ENCODE results near the gene NR1H3. TPM values are rescaled to one million over a fixed set of nuclear protein-coding genes. Genes with fewer than 3 reads are reported as not detected.
A peak's percentile ranks its signal among the peaks of the same experiment; 100 is the strongest.

NR1H3 gene
- total RNA-seq, 1 experiment from 2014 or later: 26.3 TPM

GRCh38 chr11:47308050-47308823 lies 50.4 kb downstream of the NR1H3 start:
- Histone ChIP-seq H3K23me2 (ENCODE audit: insufficient read length, low read depth, low read length, poor library complexity, severe bottlenecking) (no peaks in the 10 kb centered on the region), H2BK20ac (ENCODE audit: low read depth, low read length, poor library complexity, severe bottlenecking) (no peak overlapping the region), H3K18ac (ENCODE audit: insufficient read length, low read depth, low read length) (no peak overlapping the region), H2BK15ac (ENCODE audit: low read depth, low read length) (no peak overlapping the region), H3K79me2 (ENCODE audit: insufficient read depth, low read length) (no peaks in the 10 kb centered on the region), H3T11ph (ENCODE audit: low read length) (no peak overlapping the region), H3K4me1 (ENCODE audit: insufficient read depth, low read length) (no peaks in the 10 kb centered on the region), H2AFZ (ENCODE audit: low read length) (no peak overlapping the region), H2AK5ac (ENCODE audit: insufficient read length, low read length) (no peak overlapping the region), H2BK5ac (ENCODE audit: insufficient read length, low read length) (no peak overlapping the region), H3K56ac (ENCODE audit: insufficient read length, low read depth, low read length) (no peak overlapping the region), H2BK120ac (ENCODE audit: low read depth, low read length, poor library complexity, severe bottlenecking) (no peak overlapping the region), H4K5ac (ENCODE audit: insufficient read length, low read depth, low read length) (no peak overlapping the region), H4K91ac (ENCODE audit: insufficient read length, low read depth, low read length) (no peak overlapping the region), H2BK12ac (ENCODE audit: insufficient read length, low read depth, low read length) (no peak overlapping the region), H3K4me2 (ENCODE audit: insufficient read depth, insufficient read length, low read length) (no peak overlapping the region), H3K9ac (ENCODE audit: extremely low read depth, insufficient read length, low read length) (no peak overlapping the region), H3K14ac (ENCODE audit: insufficient read depth, low read length) (no peak overlapping the region), H4K20me1 (ENCODE audit: control insufficient read depth, insufficient read depth, insufficient read length) (no peaks in the 10 kb centered on the region), H3K4ac (ENCODE audit: low read depth, low read length) (no peak overlapping the region), H3K23ac (ENCODE audit: insufficient read length, low read depth, low read length) (no peak overlapping the region), H4K8ac (replicated peaks; ENCODE audit: insufficient read length, low read depth, low read length) (no peak overlapping the region), H3K79me1 (ENCODE audit: insufficient read depth, low read depth, low read length, poor library complexity, severe bottlenecking) (no peaks in the 10 kb centered on the region), H3K27ac (ENCODE audit: insufficient read length, low read depth, low read length) (no peak overlapping the region), H3K9me3 (ENCODE audit: control insufficient read depth, low read depth, low read length) (no peaks in the 10 kb centered on the region), H3K27me3 (ENCODE audit: insufficient read depth, low read length) (no peaks in the 10 kb centered on the region)
- Mint-ChIP-seq H3K27ac (peak overlapping the region in 1 of 3 experiments; percentile 51; a peak in 1 of 7 replicates), H3K27me3 (ENCODE audit: low read depth) (no peaks in the 10 kb centered on the region), H3K36me3 (ENCODE audit: insufficient read depth in 1 of 3, low read depth in 3 of 3) (peaks cover 23 to 60% (median 40%) of the 10 kb centered on the region in 3 experiments), H3K4me1 (peaks cover 4 to 16% of the 10 kb centered on the region in 2 experiments), H3K9me3 (peaks cover 4 to 6% of the 10 kb centered on the region in 2 experiments; a peak in 2 of 5 replicates), H3K4me3 (no peak overlapping the region)
- no peak for DNase-seq
- WGBS (ENCODE audit: extremely low coverage, insufficient read length, low lambda C conversion rate): no CpG with 5 or more reads among the region's 6 CpGs
- no peak for TF ChIP-seq CTCF (conservative IDR thresholded peaks at IDR 0.05)

Measured in H9 (cell line).